ENCODE data around the gene PGBD5. TPM values are rescaled to one million over a fixed set of nuclear protein-coding genes. Genes with fewer than 3 reads are reported as not detected.

PGBD5 gene
- total and polyA plus RNA-seq, 9 of the 15 experiments (the other 6 are each of a cell fraction or from before 2014, with no cell fraction given): under 0.01 to 0.40 (median 0.10) TPM; not detected in 3

DNA sequence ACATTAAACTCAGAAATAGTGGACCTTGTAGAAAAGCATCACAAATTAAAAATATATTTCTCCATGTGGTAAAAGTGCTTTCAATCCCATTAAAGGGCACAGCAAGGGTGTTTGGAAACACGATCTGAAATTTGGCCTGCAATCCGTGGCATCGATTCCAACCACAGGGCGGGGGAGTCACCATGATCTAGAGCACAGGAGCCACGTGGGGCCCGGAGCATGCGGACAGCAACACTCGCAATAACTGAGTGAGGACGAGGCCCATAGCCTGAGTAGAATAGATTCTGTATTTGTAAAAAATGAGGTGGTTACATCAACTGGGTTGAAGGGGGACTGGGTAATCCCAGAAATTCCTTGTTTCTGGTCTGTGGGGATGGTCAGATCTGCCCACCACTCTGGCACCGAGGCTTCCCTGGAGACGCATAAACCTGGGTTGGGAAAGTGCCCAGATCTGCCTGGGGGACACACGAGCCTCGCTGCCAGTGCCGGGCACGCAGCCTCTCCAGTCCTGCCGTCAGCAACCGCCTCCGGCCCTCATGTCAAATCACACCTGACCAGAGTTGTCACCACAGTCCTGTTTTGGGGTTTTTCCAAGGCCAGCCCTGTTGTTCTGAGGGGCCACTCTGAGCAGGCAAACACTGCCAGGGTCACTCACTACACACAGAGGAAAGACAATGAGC lies 104.3 kb downstream of the PGBD5 start (continued):
- TF ChIP-seq, protein P1, sequence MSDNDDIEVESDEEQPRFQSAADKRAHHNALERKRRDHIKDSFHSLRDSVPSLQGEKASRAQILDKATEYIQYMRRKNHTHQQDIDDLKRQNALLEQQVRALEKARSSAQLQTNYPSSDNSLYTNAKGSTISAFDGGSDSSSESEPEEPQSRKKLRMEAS (CRISPR knock-in tag; IDR thresholded peaks at IDR 0.05): peak; percentile 54
- no peak for TF ChIP-seq RBM34 (IDR thresholded peaks at IDR 0.05; ENCODE audit: borderline replicate concordance, insufficient read depth, low read length)
- TF ChIP-seq MCM2 (IDR thresholded peaks at IDR 0.05; ENCODE audit: low read depth): no peak
- TF ChIP-seq L3MBTL2 (IDR thresholded peaks at IDR 0.05): peak; percentile 45; the same call in 1 of the 2 replicates
- TF ChIP-seq TCFL5 (CRISPR knock-in tag; conservative IDR thresholded peaks at IDR 0.05): no peak
- TF ChIP-seq, protein P2, sequence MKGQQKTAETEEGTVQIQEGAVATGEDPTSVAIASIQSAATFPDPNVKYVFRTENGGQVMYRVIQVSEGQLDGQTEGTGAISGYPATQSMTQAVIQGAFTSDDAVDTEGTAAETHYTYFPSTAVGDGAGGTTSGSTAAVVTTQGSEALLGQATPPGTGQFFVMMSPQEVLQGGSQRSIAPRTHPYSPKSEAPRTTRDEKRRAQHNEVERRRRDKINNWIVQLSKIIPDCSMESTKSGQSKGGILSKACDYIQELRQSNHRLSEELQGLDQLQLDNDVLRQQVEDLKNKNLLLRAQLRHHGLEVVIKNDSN (CRISPR knock-in tag; IDR thresholded peaks at IDR 0.05): peak; percentile 37; the same call in 1 of the 2 replicates
- TF ChIP-seq, protein P3, sequence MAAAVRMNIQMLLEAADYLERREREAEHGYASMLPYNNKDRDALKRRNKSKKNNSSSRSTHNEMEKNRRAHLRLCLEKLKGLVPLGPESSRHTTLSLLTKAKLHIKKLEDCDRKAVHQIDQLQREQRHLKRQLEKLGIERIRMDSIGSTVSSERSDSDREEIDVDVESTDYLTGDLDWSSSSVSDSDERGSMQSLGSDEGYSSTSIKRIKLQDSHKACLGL (CRISPR knock-in tag; IDR thresholded peaks at IDR 0.05; ENCODE audit: borderline replicate concordance, poor library complexity, severe bottlenecking): no peak

DNA sequence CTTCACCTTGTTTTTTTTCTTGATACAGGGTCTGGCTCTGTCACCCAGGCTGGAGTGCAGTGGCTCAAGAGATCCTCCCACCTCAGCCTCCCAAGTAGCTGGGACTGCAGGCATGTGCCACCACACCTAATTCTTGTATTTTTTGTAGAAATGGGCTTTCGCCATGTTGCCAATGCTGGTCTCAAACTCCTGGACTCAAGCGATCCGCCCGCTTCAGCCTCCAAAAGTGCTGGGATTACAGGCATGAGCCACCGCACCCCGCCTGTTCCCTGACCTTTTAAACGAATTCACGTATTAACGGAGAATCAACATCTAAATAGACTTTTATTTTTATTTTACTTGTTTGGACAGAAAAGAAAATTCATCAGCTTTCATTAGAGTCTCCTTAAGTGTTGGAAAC lies 104.8 kb downstream of the PGBD5 start:
- H3K9me1 ChIP-seq (ENCODE audit: control insufficient read depth, insufficient read depth, low read length): peaks cover 2% of the 10 kb centered on the region
- H2AFZ ChIP-seq (ENCODE audit: low read depth, low read length): no peak overlapping the region
- no peaks in the 10 kb centered on the region for H3K79me2 ChIP-seq (ENCODE audit: control insufficient read depth, insufficient read depth, low read length)
- H3K9ac ChIP-seq (ENCODE audit: insufficient read depth in 1 of 2, low read depth in 2 of 2, low read length in 2 of 2): no peak overlapping the region
- FAIRE-seq (no peak), ATAC-seq (no peak), DNase-seq (ENCODE audit: extremely low read depth in 1 of 4, low spot score in 3 of 4) (no peak)
- no peaks in the 10 kb centered on the region for H3K9me3 ChIP-seq (replicated peaks; ENCODE audit: control insufficient read depth, insufficient read depth, low read depth, low read length)
- H3K4me1 ChIP-seq (replicated peaks in 1 of 2; ENCODE audit: control insufficient read depth in 2 of 2, insufficient read depth in 2 of 2, low read length in 2 of 2): peaks cover 0 to 3% of the 10 kb centered on the region in 2 experiments; a peak in 1 of 5 replicates
- CTCF ChIA-PET (ENCODE audit: low intra/inter-chr PET ratio): no interaction called here
- H3K27ac ChIP-seq (ENCODE audit: extremely low read depth, low read depth, low read length): no peak overlapping the region
- peaks cover 67 to 96% of the 10 kb centered on the region in 2 experiments for H3K27me3 ChIP-seq (ENCODE audit: control insufficient read depth in 2 of 2, insufficient read depth in 2 of 2, low read length in 2 of 2)
- BruUV-seq (replicated peaks): no TSS peak
- in situ Hi-C loops (cut with MboI): loop anchor here (25.0 kb wide), 1 partner anchor 609 kb away; no protein-coding TSS in a partner anchor
- no peak overlapping the region for H3K4me3 ChIP-seq
- POLR2A ChIA-PET: interaction anchor here (0.6 kb wide), 1 partner anchor 437 kb away, joined by 3 read pairs; no protein-coding TSS in a partner anchor
- WGBS (ENCODE audit: insufficient coverage, low coverage, missing lambda C conversion rate): 8% methylated on average over 9 of the region's 9 CpGs
- no peak overlapping the region for H3K4me2 ChIP-seq (ENCODE audit: insufficient read depth, low read length)
- H4K20me1 ChIP-seq (replicated peaks; ENCODE audit: control insufficient read depth, insufficient read depth, low read length): peaks cover 4% of the 10 kb centered on the region; the same call in 1 of the 2 replicates
- no peaks in the 10 kb centered on the region for H3K36me3 ChIP-seq (ENCODE audit: control insufficient read depth, insufficient read depth, low read length)
- intact Hi-C loops (cut with micrococcal nuclease): no loop called here
- TF ChIP-seq ZNF431 (CRISPR knock-in tag; IDR thresholded peaks at IDR 0.05): no peak
- TF ChIP-seq, protein P4, sequence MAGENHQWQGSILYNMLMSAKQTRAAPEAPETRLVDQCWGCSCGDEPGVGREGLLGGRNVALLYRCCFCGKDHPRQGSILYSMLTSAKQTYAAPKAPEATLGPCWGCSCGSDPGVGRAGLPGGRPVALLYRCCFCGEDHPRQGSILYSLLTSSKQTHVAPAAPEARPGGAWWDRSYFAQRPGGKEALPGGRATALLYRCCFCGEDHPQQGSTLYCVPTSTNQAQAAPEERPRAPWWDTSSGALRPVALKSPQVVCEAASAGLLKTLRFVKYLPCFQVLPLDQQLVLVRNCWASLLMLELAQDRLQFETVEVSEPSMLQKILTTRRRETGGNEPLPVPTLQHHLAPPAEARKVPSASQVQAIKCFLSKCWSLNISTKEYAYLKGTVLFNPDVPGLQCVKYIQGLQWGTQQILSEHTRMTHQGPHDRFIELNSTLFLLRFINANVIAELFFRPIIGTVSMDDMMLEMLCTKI (IDR thresholded peaks at IDR 0.05; ENCODE audit: partially characterized antibody): no peak
- no peak for TF ChIP-seq HNRNPK (IDR thresholded peaks at IDR 0.05; ENCODE audit: low read depth, low read length, poor library complexity, severe bottlenecking)
- TF ChIP-seq, protein P5, sequence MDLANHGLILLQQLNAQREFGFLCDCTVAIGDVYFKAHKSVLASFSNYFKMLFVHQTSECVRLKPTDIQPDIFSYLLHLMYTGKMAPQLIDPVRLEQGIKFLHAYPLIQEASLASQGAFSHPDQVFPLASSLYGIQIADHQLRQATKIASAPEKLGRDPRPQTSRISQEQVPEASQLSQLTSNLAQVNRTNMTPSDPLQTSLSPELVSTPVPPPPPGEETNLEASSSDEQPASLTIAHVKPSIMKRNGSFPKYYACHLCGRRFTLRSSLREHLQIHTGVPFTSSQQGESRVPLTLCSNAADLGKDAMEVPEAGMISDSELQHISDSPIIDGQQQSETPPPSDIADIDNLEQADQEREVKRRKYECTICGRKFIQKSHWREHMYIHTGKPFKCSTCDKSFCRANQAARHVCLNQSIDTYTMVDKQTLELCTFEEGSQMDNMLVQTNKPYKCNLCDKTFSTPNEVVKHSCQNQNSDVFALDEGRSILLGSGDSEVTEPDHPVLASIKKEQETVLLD (IDR thresholded peaks at IDR 0.05): no peak
- TF ChIP-seq KLF1 (tag; IDR thresholded peaks at IDR 0.05): no peak
- no peak for TF ChIP-seq IFI16 (CRISPR knock-in tag; IDR thresholded peaks at IDR 0.05)
- no peak for TF ChIP-seq BACH1 (tag; IDR thresholded peaks at IDR 0.05)
- no peak for TF ChIP-seq NR4A1 (CRISPR knock-in tag; IDR thresholded peaks at IDR 0.05)
- no peak for TF ChIP-seq NR4A1 (tag; IDR thresholded peaks at IDR 0.05)
- TF ChIP-seq ZNF561 (CRISPR knock-in tag; conservative IDR thresholded peaks at IDR 0.05): no peak

All from K562 (cell line).